Measurements from ENCODE around the gene PREX1. TPM values are rescaled to one million over a fixed set of nuclear protein-coding genes. Genes with fewer than 3 reads are reported as not detected.

The PREX1 gene
- total RNA-seq, 1 donor from 2014 or later: 20.8 TPM

DNA sequence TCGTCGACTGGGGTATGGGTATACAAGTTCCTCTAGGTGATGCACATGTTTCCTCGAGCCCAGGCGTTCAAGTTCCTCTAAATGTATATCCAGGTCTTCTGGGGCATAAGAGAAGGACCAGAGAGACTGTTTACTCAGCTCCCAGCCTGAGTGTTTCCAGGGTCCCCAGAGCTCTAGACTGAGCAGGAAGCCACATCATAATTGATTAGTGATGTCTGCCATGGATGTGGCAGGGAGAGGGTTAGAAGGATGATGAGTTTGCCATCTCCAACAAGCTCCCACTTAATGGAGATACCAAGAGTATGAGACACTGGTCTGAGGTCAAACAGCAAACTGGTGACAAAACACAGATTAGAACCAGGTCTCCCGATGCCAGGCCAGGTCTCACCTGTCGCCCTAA, 74.8 kb downstream of the PREX1 start:
- H3K36me3 Mint-ChIP-seq: no peaks in the 10 kb centered on the region
- peaks cover 7% of the 10 kb centered on the region for H3K9me3 Mint-ChIP-seq
- no peak overlapping the region for H3K4me3 Mint-ChIP-seq
- H3K4me1 Mint-ChIP-seq (ENCODE audit: unreplicated experiment): peaks cover 30% of the 10 kb centered on the region
- TF ChIP-seq CTCF (conservative IDR thresholded peaks at IDR 0.05): no peak
- H3K27ac Mint-ChIP-seq: no peak overlapping the region
- peaks cover 29% of the 10 kb centered on the region for H3K27me3 Mint-ChIP-seq
- no peak for DNase-seq (ENCODE audit: extremely low spot score, unreplicated experiment)

GRCh38 chr20:48751871-48752270, 75.9 kb downstream of the PREX1 start:
- no peak for DNase-seq (ENCODE audit: extremely low spot score, unreplicated experiment)
- no peak for TF ChIP-seq CTCF (conservative IDR thresholded peaks at IDR 0.05)
- Mint-ChIP-seq H3K36me3 (no peaks in the 10 kb centered on the region), H3K4me3 (no peak overlapping the region), H3K27me3 (peaks cover 29% of the 10 kb centered on the region), H3K27ac (no peak overlapping the region), H3K9me3 (peaks cover 7% of the 10 kb centered on the region), H3K4me1 (ENCODE audit: unreplicated experiment) (peaks cover 35% of the 10 kb centered on the region)

GRCh38 chr20:48750941-48751635, 76.7 kb downstream of the PREX1 start:
- Mint-ChIP-seq H3K36me3 (peaks cover 3% of the 10 kb centered on the region), H3K27me3 (peaks cover 29% of the 10 kb centered on the region), H3K9me3 (peaks cover 7% of the 10 kb centered on the region), H3K27ac (no peak overlapping the region), H3K4me3 (no peak overlapping the region), H3K4me1 (ENCODE audit: unreplicated experiment) (peaks cover 35% of the 10 kb centered on the region)
- TF ChIP-seq CTCF (conservative IDR thresholded peaks at IDR 0.05): no peak
- no peak for DNase-seq (ENCODE audit: extremely low spot score, unreplicated experiment)

DNA sequence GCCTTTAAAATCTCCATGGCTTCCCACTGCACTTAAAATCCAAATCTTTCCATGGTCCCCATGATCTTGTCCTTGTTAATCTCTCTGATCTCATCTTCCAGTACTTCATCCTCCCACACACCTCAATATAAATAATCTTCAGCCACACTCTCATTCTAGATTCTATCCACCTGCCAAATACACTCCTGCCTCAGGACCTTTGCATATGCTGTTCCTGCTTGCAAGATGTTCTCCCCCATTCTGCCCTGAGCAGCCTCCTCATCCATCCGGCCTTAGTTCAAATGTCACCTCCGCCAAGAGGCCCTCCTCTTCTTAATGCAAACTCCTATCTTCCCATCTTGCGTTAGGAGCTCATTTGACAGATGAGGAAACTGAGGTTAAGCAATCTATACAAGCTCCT, 77.4 kb downstream of the PREX1 start:
- Mint-ChIP-seq H3K4me1 (ENCODE audit: unreplicated experiment) (peaks cover 35% of the 10 kb centered on the region), H3K27ac (no peak overlapping the region), H3K4me3 (no peak overlapping the region), H3K9me3 (peaks cover 5% of the 10 kb centered on the region), H3K27me3 (peaks cover 29% of the 10 kb centered on the region), H3K36me3 (peaks cover 3% of the 10 kb centered on the region)
- DNase-seq (ENCODE audit: extremely low spot score, unreplicated experiment): no peak
- no peak for TF ChIP-seq CTCF (conservative IDR thresholded peaks at IDR 0.05)

DNA sequence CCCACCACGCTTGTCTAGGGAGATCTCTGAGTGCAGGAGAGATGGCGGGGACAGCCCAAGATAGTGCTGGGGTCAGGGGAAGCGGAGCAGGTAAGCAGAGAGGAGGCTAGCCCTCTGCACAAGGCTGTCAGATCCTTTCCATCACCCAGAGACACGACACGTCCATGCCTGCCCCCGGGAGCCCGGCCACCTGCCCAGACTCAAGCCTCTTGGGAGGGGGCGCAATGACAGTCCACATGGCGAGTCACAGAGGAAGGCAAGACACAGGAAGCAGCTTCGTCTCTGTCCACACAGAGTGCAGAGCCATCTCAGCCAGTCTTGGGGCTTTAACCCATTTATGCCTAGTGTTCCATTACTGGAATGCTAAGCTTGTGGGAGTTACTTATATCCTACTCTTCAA, 78.4 kb downstream of the PREX1 start:
- Mint-ChIP-seq H3K9me3 (no peaks in the 10 kb centered on the region), H3K4me3 (no peak overlapping the region), H3K36me3 (peaks cover 3% of the 10 kb centered on the region), H3K27ac (no peak overlapping the region), H3K4me1 (ENCODE audit: unreplicated experiment) (peaks cover 35% of the 10 kb centered on the region), H3K27me3 (peaks cover 29% of the 10 kb centered on the region)
- no peak for DNase-seq (ENCODE audit: extremely low spot score, unreplicated experiment)
- no peak for TF ChIP-seq CTCF (conservative IDR thresholded peaks at IDR 0.05)

Data from type B pancreatic cell (in vitro differentiated cells).